Astrocyte of the cerebellum (primary cell): ENCODE measurements around the gene SEPTIN10.
"Not testable (repeated sequence)": the region's sequence is repeated elsewhere in the genome, so short reads cannot be mapped to it uniquely, and the experiment has no call there.

ENCODE experiments used
- DNase-seq: peaks from one replicate; pipeline ENCODE4 v3.0.0-alpha.2; 2011; ENCODE audit warnings: low read depth
- H3K4me3 ChIP-seq: 2 replicates; pipeline ENCODE4 v1.5.1; 2011; ENCODE audit warnings: mild to moderate bottlenecking, low read depth, low read length, moderate library complexity
- in situ Hi-C: cut with HindIII; loops from 2 replicates; pipeline ENCODE4 v1.10.0; 2017; ENCODE audit warnings: low sequenced_read_pairs
- TF ChIP-seq, protein P1 (sequence below): IDR thresholded peaks from 2 replicates; pipeline ENCODE4 v1.5.1; 2012; ENCODE audit warnings: low read length, low read depth, moderate library complexity, mild to moderate bottlenecking; ENCODE audit errors: missing control alignments

Gene SEPTIN10

GRCh38 chr2:109644571-109645275 is 31.0 kb upstream of the SEPTIN10 start:
- DNase-seq, result no peak
- in situ Hi-C loops, result loop anchor here (5.0 kb wide), 3 partner anchors 37 to 87 kb away; no protein-coding TSS in a partner anchor
- no peak overlapping the region for H3K4me3 ChIP-seq

GRCh38 chr2:109640000-109640399 is 26.2 kb upstream of the SEPTIN10 start:
- DNase-seq, in situ Hi-C loops, H3K4me3 ChIP-seq: not testable (repeated sequence)

More at GRCh38 chr2:109644571-109645275, 31.0 kb upstream of the SEPTIN10 start:
- TF ChIP-seq, protein P1, sequence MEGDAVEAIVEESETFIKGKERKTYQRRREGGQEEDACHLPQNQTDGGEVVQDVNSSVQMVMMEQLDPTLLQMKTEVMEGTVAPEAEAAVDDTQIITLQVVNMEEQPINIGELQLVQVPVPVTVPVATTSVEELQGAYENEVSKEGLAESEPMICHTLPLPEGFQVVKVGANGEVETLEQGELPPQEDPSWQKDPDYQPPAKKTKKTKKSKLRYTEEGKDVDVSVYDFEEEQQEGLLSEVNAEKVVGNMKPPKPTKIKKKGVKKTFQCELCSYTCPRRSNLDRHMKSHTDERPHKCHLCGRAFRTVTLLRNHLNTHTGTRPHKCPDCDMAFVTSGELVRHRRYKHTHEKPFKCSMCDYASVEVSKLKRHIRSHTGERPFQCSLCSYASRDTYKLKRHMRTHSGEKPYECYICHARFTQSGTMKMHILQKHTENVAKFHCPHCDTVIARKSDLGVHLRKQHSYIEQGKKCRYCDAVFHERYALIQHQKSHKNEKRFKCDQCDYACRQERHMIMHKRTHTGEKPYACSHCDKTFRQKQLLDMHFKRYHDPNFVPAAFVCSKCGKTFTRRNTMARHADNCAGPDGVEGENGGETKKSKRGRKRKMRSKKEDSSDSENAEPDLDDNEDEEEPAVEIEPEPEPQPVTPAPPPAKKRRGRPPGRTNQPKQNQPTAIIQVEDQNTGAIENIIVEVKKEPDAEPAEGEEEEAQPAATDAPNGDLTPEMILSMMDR, result no peak

DNA sequence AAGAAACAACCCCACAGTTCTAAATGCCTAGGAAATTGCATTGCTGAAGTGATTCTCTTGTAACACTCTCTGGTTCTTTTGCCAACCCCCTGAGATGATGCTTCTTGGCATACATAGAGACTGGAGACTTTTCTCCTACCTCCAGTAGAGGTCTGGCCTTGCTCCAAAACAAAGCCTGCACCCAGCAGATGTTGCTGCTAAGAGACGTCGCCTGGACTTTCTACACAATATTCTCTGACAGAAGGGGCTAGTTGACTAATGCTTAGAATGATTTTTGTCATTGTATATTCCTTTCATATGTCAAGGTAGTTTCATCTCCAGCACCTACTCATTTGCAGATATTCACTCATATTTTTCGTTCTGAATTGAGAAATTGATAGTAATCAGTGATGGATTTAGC is 25.0 kb upstream of the SEPTIN10 start:
- TF ChIP-seq, protein P1, result no peak
- DNase-seq, result peak; percentile 33
- no peak overlapping the region for H3K4me3 ChIP-seq
- in situ Hi-C loops, result no loop called here

- no peak overlapping the region for H3K4me3 ChIP-seq
- in situ Hi-C loops, result no loop called here
- TF ChIP-seq, protein P1, result no peak
- no peak for DNase-seq
These were observed 24.2 kb upstream of the SEPTIN10 start for GRCh38 chr2:109637749-109638570.

DNA sequence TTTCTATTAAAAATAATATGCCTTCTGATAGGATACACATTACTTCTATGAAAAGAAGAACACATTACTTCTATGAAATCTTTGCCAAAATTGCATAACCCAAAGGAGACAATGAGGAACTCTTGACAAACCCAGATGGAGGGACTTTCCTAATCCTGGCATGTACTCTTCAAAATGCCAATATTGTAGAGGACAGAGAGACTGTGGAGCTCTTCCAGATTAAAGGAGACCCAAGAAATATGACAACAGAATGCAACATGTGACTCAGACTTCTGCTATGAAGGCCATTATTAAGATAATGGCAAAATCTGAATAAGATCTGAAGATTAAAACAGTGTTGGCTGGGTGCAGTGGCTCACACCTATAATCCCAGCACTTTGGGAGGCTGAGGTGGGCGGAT is 22.6 kb upstream of the SEPTIN10 start:
- no peak overlapping the region for H3K4me3 ChIP-seq
- TF ChIP-seq, protein P1, result no peak
- in situ Hi-C loops, result no loop called here
- no peak for DNase-seq

- in situ Hi-C loops, result no loop called here
- no peak for DNase-seq
- no peak overlapping the region for H3K4me3 ChIP-seq
- TF ChIP-seq, protein P1, result no peak
These were observed 21.9 kb upstream of the SEPTIN10 start for GRCh38 chr2:109635426-109636304.
